ENCODE data around the gene DENND11. TPM values are rescaled to one million over a fixed set of nuclear protein-coding genes. Genes with fewer than 3 reads are reported as not detected.

Gene DENND11
- total RNA-seq, 4 donors from 2014 or later, result 8.5 to 29.2 (median 20.8) TPM

DNA sequence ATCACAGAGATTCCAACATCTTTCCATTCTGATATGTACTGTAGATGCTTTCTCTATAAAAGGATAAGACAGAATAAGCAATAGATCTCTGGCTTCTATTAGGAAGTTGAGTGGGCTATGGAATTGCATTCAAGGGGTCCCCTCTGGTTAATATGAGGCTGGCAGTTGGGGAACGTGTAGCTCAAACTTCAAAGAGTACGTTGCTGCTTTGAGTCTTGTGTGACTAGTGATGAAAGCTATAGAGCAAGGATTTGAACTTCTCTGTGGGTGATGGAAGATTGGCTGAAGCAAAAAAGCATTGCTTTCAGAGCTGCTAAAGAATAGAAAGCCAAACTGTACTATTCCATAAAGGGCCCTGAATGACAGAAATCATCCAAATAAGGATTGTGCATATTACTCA is 12.6 kb upstream of the DENND11 start:
- intact Hi-C loops (cut with DNase I; ENCODE audit: low total_unique reads), result no loop called here
- DNase-seq, result no peak

DNA sequence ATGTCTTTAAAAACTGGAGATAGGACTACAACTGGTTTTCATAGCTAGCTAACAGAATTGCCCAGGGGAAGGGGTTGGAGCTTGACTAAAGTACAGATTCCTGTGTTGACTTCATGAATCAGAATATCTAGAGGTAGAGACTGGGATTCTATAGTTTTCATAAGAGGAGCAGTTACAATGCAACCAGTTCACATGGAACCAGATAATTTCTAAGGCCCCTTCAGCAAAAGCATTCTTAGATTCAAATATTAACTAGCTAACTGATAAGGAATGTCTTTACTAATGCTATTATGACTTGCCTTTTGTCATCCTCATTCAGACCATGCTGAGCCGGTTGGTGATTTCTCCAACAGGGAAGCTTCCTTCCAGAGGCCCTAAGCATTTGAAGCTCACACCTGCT is 11.9 kb upstream of the DENND11 start:
- Histone ChIP-seq H3K4me3 (no peak overlapping the region), H3K4me1 (no peaks in the 10 kb centered on the region), H3K27me3 (no peaks in the 10 kb centered on the region), H3K9me3 (no peaks in the 10 kb centered on the region), H3K36me3 (no peaks in the 10 kb centered on the region), H3K27ac (no peak overlapping the region)
- no peak for DNase-seq
- TF ChIP-seq, protein P1, sequence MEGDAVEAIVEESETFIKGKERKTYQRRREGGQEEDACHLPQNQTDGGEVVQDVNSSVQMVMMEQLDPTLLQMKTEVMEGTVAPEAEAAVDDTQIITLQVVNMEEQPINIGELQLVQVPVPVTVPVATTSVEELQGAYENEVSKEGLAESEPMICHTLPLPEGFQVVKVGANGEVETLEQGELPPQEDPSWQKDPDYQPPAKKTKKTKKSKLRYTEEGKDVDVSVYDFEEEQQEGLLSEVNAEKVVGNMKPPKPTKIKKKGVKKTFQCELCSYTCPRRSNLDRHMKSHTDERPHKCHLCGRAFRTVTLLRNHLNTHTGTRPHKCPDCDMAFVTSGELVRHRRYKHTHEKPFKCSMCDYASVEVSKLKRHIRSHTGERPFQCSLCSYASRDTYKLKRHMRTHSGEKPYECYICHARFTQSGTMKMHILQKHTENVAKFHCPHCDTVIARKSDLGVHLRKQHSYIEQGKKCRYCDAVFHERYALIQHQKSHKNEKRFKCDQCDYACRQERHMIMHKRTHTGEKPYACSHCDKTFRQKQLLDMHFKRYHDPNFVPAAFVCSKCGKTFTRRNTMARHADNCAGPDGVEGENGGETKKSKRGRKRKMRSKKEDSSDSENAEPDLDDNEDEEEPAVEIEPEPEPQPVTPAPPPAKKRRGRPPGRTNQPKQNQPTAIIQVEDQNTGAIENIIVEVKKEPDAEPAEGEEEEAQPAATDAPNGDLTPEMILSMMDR (IDR thresholded peaks at IDR 0.05), result no peak
- TF ChIP-seq POLR2A (IDR thresholded peaks at IDR 0.05), result no peak
- intact Hi-C loops (cut with DNase I; ENCODE audit: low total_unique reads), result no loop called here

More for the DNA sequence above, 12.6 kb upstream of the DENND11 start:
- Histone ChIP-seq H3K27me3 (no peaks in the 10 kb centered on the region), H3K36me3 (no peaks in the 10 kb centered on the region), H3K4me3 (no peak overlapping the region), H3K9me3 (no peaks in the 10 kb centered on the region), H3K4me1 (no peaks in the 10 kb centered on the region), H3K27ac (no peak overlapping the region)
- TF ChIP-seq, protein P1 (IDR thresholded peaks at IDR 0.05), result no peak
- TF ChIP-seq POLR2A (IDR thresholded peaks at IDR 0.05), result no peak

DNA sequence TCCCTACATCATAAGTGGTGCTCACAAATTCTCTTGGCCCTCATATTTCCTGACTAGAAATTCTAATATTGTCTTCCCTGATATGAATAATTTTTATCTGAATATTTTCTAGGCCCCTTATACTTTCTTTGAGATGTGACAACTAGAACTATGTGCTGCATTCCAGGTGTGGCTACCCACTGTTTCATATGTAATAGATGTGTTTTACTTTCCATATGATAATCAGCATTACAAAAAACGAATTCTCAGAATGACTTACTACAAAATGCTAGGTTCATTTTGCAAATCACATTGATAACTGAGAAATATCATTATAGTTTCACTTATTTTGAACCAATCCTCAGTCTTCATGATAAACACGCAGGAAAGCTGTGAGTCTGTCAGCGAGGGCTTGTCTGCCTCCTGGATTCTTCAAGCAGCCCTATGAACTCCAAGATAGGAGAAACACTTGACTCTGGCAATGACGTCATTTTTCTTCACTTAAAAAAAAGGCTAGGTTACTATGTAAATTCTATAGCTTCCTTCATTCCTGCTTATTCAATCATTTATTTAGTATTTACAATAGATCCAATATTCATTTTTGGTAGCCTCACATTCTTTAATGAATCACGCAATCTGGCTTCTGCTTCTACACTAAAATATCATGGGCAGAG is 10.8 kb upstream of the DENND11 start:
- no peak for TF ChIP-seq POLR2A (IDR thresholded peaks at IDR 0.05)
- TF ChIP-seq, protein P1 (IDR thresholded peaks at IDR 0.05), result no peak
- Histone ChIP-seq H3K4me3 (no peak overlapping the region), H3K27ac (no peak overlapping the region), H3K4me1 (no peaks in the 10 kb centered on the region), H3K36me3 (no peaks in the 10 kb centered on the region), H3K9me3 (no peaks in the 10 kb centered on the region), H3K27me3 (no peaks in the 10 kb centered on the region)
- no peak for DNase-seq
- intact Hi-C loops (cut with DNase I; ENCODE audit: low total_unique reads), result no loop called here

DNA sequence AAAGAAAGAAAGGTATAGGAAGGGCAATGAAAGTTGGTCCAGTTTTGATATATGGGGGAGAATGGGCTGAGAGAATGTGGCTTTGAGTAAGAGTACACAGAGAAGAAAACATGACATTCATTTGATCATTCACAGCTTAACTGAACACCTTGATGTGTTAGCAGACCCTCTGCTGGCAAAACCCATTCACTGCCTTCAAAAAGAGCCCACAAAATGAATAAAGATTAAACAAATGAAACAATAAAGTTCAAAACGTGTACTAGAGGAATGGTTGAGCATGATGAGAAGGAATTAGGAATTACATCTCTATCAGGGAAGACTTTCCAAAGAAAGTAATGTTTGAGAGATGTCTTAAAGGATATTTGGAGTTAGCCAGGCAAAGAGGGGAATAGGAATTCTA is 8.3 kb upstream of the DENND11 start:
- H3K4me3 ChIP-seq, result no peak overlapping the region
- TF ChIP-seq, protein P1 (IDR thresholded peaks at IDR 0.05), result no peak
- TF ChIP-seq POLR2A (IDR thresholded peaks at IDR 0.05), result no peak
- intact Hi-C loops (cut with DNase I; ENCODE audit: low total_unique reads), result no loop called here
- H3K9me3 ChIP-seq, result no peaks in the 10 kb centered on the region
- no peaks in the 10 kb centered on the region for H3K27me3 ChIP-seq
- H3K36me3 ChIP-seq, result no peaks in the 10 kb centered on the region
- H3K4me1 ChIP-seq, result no peaks in the 10 kb centered on the region
- H3K27ac ChIP-seq, result no peak overlapping the region
- DNase-seq, result no peak

DNA sequence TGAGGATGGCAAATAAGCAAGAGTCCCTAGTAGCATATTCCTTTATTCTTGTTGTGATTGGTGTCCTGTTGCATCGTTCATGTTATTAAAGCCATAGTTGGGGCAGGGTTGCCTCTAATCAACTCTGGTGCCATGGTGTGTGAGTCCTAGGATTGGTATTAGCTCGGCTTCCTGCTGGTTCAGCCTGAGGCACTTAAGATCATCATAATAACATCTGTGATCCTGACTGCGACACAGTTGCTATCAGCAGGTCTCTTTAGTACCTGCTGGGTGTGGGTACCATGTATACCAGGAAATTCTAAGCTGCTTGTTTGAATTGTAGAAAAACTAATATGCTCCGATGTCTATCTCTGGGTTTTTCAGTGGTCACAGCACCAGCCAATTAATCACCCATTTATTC is 7.8 kb upstream of the DENND11 start:
- H3K9me3 ChIP-seq, result no peaks in the 10 kb centered on the region
- H3K27me3 ChIP-seq, result no peaks in the 10 kb centered on the region
- intact Hi-C loops (cut with DNase I; ENCODE audit: low total_unique reads), result no loop called here
- no peak overlapping the region for H3K4me3 ChIP-seq
- no peak overlapping the region for H3K27ac ChIP-seq
- no peak for DNase-seq
- H3K36me3 ChIP-seq, result no peaks in the 10 kb centered on the region
- TF ChIP-seq, protein P1 (IDR thresholded peaks at IDR 0.05), result no peak
- no peak for TF ChIP-seq POLR2A (IDR thresholded peaks at IDR 0.05)
- H3K4me1 ChIP-seq, result no peaks in the 10 kb centered on the region
